Neuronal stem cell (in vitro differentiated cells): ENCODE results near the gene TMEM150C.

ENCODE experiments used
- DNase-seq: peaks from one replicate; pipeline ENCODE4 v3.0.0-alpha.2; 2013; ENCODE audit warnings: low spot score
- H2AFZ ChIP-seq: one replicate; pipeline ENCODE4 v1.6.1; 2013; ENCODE audit warnings: mild to moderate bottlenecking, low read length, inconsistent platforms
- H2AK5ac ChIP-seq: 2 replicates; pipeline ENCODE4 v1.6.1; 2013; ENCODE audit warnings: low read depth, mild to moderate bottlenecking, inconsistent platforms, low read length, moderate library complexity, mixed read lengths
- H2BK120ac ChIP-seq: 2 replicates; pipeline ENCODE4 v1.6.1; 2013; ENCODE audit warnings: low read depth, mild to moderate bottlenecking, inconsistent platforms, low read length, moderate library complexity, mixed read lengths
- H2BK12ac ChIP-seq: one replicate; pipeline ENCODE4 v1.6.1; 2013; ENCODE audit warnings: low read length, inconsistent platforms
- H2BK15ac ChIP-seq: 2 replicates; pipeline ENCODE4 v1.6.1; 2013; ENCODE audit warnings: mild to moderate bottlenecking, low read length, inconsistent platforms, mixed read lengths
- H2BK5ac ChIP-seq: one replicate; pipeline ENCODE4 v1.6.1; 2013; ENCODE audit warnings: inconsistent platforms, mild to moderate bottlenecking, low read length, moderate library complexity
- H3K14ac ChIP-seq: one replicate; pipeline ENCODE4 v1.6.1; 2013; ENCODE audit warnings: low read length, inconsistent platforms
- H3K18ac ChIP-seq: 2 replicates; pipeline ENCODE4 v1.6.1; 2013; ENCODE audit warnings: low read length, inconsistent platforms
- H3K23ac ChIP-seq: 2 replicates; pipeline ENCODE4 v1.6.1; 2013; ENCODE audit warnings: low read depth, mild to moderate bottlenecking, mixed read lengths, low read length, inconsistent platforms; ENCODE audit not compliant: poor library complexity
- H3K27ac ChIP-seq: replicated peaks from 3 replicates; pipeline ENCODE4 v1.5.1; 2013; ENCODE audit warnings: low read length, inconsistent platforms
- H3K27me3 ChIP-seq, 3 experiments: 2 replicates each; pipeline ENCODE4 v1.6.1; 2013; ENCODE audit warnings: low read length in 3 of 3, mild to moderate bottlenecking in 2 of 3, inconsistent platforms in 1 of 3, low read depth in 1 of 3, mixed read lengths in 1 of 3, moderate library complexity in 1 of 3; ENCODE audit not compliant: control insufficient read depth in 3 of 3, insufficient read depth in 3 of 3
- H3K36me3 ChIP-seq, 2 donors: replicated peaks in 1 of 2; 2 replicates each; pipeline ENCODE4 v1.6.1; 2013; ENCODE audit warnings: low read length in 2 of 2; ENCODE audit not compliant: control insufficient read depth in 2 of 2, insufficient read depth in 2 of 2
- H3K4ac ChIP-seq: 2 replicates; pipeline ENCODE4 v1.6.1; 2013; ENCODE audit warnings: inconsistent platforms, mild to moderate bottlenecking, low read length, moderate library complexity
- H3K4me1 ChIP-seq, 2 donors: 1 replicate in 1 of 2; 2 replicates in 1 of 2; pipeline ENCODE4 v1.6.1; 2013; ENCODE audit warnings: low read length in 2 of 2, low read depth in 1 of 2; ENCODE audit not compliant: control insufficient read depth in 2 of 2, insufficient read depth in 1 of 2
- H3K4me2 ChIP-seq: one replicate; pipeline ENCODE4 v1.6.1; 2013; ENCODE audit warnings: mild to moderate bottlenecking, low read length, inconsistent platforms; ENCODE audit not compliant: insufficient read depth, poor library complexity, severe bottlenecking
- H3K4me3 ChIP-seq, 2 donors: 2 replicates each; pipeline ENCODE4 v1.5.1; 2013; ENCODE audit warnings: low read length in 2 of 2, mild to moderate bottlenecking in 2 of 2, inconsistent platforms in 1 of 2, moderate library complexity in 1 of 2
- H3K79me1 ChIP-seq: one replicate; pipeline ENCODE4 v1.6.1; 2013; ENCODE audit warnings: low read depth, mild to moderate bottlenecking, inconsistent platforms, low read length, moderate library complexity
- H3K9ac ChIP-seq: one replicate; pipeline ENCODE4 v1.6.1; 2013; ENCODE audit warnings: mild to moderate bottlenecking, low read depth, low read length, inconsistent platforms; ENCODE audit not compliant: poor library complexity
- H3K9me3 ChIP-seq, 2 donors: replicated peaks in 1 of 2; 2 replicates each; pipeline versions ENCODE3 to v1.6.1; 2013; ENCODE audit warnings: low read length in 2 of 2, mild to moderate bottlenecking in 2 of 2, inconsistent platforms in 1 of 2, low read depth in 1 of 2, mixed read lengths in 1 of 2, moderate library complexity in 1 of 2; ENCODE audit not compliant: control insufficient read depth in 2 of 2, insufficient read depth in 1 of 2
- H4K8ac ChIP-seq: one replicate; pipeline ENCODE4 v1.6.1; 2013; ENCODE audit warnings: low read depth, mild to moderate bottlenecking, inconsistent platforms, low read length, moderate library complexity
- H4K91ac ChIP-seq: one replicate; pipeline ENCODE4 v1.6.1; 2013; ENCODE audit warnings: low read length, low read depth, mild to moderate bottlenecking, inconsistent platforms; ENCODE audit not compliant: poor library complexity
- WGBS, 2 donors: extraction: QIAGEN DNeasy Blood & Tissue Kit; methylation state at CpG; one replicate each; pipeline ENCODE4 v1.1.7; 2013; ENCODE audit warnings: missing lambda C conversion rate in 2 of 2, mixed read lengths in 1 of 2; ENCODE audit not compliant: insufficient read length in 2 of 2, insufficient replicate concordance in 1 of 2; ENCODE audit errors: extremely low coverage in 2 of 2; 5-methylcytosine and 5-hydroxymethylcytosine counted together

The TMEM150C gene

DNA sequence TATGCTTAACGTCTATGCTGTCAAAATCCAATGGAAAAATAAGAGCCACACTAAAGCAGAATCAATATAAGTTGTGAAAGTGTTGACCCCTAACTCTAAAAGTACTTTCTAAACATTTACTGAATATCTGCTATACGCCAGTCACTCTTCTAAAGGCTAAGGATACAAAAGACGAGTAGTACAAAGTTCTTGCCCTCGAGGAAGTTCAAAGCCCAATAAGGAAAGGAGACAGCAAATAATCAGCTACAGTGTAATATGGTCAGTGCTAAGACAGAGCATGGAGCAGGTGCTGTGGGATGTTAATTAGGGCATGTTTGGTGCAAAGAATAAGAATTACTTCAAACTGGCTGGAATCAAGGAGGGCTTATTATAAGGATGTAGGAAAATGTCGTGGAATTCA lies 31.6 kb upstream of the TMEM150C start:
- Histone ChIP-seq H3K18ac (no peak overlapping the region), H2AK5ac (no peak overlapping the region), H2BK15ac (no peak overlapping the region), H4K8ac (no peak overlapping the region), H4K91ac (no peak overlapping the region), H3K4me1 (no peaks in the 10 kb centered on the region), H3K79me1 (no peaks in the 10 kb centered on the region), H2BK12ac (no peak overlapping the region), H3K4me3 (no peak overlapping the region), H3K9me3 (no peaks in the 10 kb centered on the region), H3K27me3 (peaks cover 0 to 18% (median 0%) of the 10 kb centered on the region in 3 experiments), H3K27ac (no peak overlapping the region), H2BK5ac (no peak overlapping the region), H3K23ac (no peak overlapping the region), H3K36me3 (no peaks in the 10 kb centered on the region), H2AFZ (no peak overlapping the region), H3K4me2 (no peak overlapping the region), H2BK120ac (no peak overlapping the region), H3K9ac (no peak overlapping the region), H3K14ac (no peak overlapping the region), H3K4ac (no peak overlapping the region)
- no peak for DNase-seq
- WGBS, 2 donors = no CpG with 5 or more reads among the region's 5 CpGs

DNA sequence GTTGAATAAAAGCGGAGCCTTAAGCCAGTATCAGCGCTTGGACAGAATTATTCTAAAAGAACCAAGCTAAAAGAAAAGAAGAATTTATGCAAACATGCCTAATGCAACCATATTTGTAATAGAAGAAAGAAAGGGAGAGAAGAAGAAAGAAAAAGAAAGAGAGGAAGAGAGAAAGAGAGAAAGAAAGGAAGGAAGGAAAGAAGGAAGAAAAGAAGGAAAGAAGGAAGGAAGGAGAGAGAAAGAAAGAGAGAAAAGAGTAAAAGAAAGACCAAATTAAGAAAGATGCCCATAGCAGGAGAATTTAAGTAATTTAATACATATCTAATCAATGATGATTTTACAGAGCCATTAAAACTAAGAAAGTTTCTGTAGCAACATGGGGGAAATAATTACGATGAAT lies 30.9 kb upstream of the TMEM150C start:
- 100% methylated on average over 1 of the region's 3 CpGs; no CpG with 5 or more reads in 1 of the 2 donors for WGBS, 2 donors
- Histone ChIP-seq H4K91ac (no peak overlapping the region), H2BK5ac (no peak overlapping the region), H2AK5ac (no peak overlapping the region), H2AFZ (no peak overlapping the region), H3K36me3 (no peaks in the 10 kb centered on the region), H3K9ac (no peak overlapping the region), H3K27me3 (peaks cover 0 to 12% (median 0%) of the 10 kb centered on the region in 3 experiments), H3K27ac (no peak overlapping the region), H2BK120ac (no peak overlapping the region), H3K23ac (no peak overlapping the region), H2BK12ac (no peak overlapping the region), H3K14ac (no peak overlapping the region), H3K4ac (no peak overlapping the region), H4K8ac (no peak overlapping the region), H3K9me3 (no peaks in the 10 kb centered on the region), H2BK15ac (no peak overlapping the region), H3K4me1 (no peaks in the 10 kb centered on the region), H3K79me1 (no peaks in the 10 kb centered on the region), H3K18ac (no peak overlapping the region), H3K4me2 (no peak overlapping the region), H3K4me3 (no peak overlapping the region)
- no peak for DNase-seq

DNA sequence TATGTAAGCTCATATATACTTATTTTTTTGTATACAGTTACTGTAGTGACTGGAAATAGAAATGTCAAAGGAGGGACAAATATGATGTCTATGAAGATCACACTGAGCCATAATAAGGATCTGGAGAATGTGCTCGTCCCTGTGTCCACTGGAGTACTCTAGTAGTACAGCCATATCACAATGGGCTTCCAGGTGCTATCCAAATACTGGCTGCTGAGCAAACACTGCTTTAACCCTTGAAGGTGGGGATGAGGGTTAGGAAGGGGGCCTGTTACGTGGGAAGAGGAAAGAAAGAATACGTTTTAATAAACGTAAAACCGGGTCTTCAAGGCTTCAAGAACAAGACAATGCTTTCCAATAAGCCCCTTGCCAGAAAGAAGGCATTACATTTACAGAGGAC lies 29.8 kb upstream of the TMEM150C start:
- Histone ChIP-seq H3K4me3 (no peak overlapping the region), H3K4me2 (no peak overlapping the region), H4K8ac (no peak overlapping the region)

DNA sequence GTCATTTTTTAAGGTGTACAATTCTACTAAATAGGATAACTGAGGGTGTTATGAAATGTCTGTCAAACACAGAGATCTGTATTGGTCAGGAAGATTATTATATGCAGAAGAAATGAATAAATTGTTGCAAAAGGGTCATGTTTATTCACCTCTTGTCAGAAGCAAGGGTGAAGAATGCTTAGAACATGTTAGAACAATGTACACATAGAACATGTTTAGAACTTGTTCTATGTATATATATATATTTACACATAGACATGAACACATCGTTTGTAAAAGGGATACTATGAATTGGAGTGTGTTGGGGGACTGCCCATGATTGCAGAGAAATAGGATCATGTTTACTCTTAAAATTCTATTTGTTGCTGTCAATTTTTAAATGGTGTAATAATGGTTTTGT lies 28.0 kb upstream of the TMEM150C start:
- Histone ChIP-seq H3K27me3 (peaks cover 0 to 3% (median 0%) of the 10 kb centered on the region in 3 experiments), H3K27ac (no peak overlapping the region), H2AFZ (no peak overlapping the region), H3K18ac (no peak overlapping the region), H2BK120ac (no peak overlapping the region), H2BK15ac (no peak overlapping the region), H3K23ac (no peak overlapping the region), H3K4ac (no peak overlapping the region), H3K4me1 (peaks cover 5 to 7% of the 10 kb centered on the region in 2 donors), H2AK5ac (no peak overlapping the region), H3K4me3 (no peak overlapping the region), H4K91ac (no peak overlapping the region), H3K4me2 (no peak overlapping the region), H3K14ac (no peak overlapping the region), H3K79me1 (no peaks in the 10 kb centered on the region), H3K36me3 (no peaks in the 10 kb centered on the region), H2BK5ac (no peak overlapping the region), H4K8ac (no peak overlapping the region), H3K9me3 (no peaks in the 10 kb centered on the region), H2BK12ac (no peak overlapping the region), H3K9ac (no peak overlapping the region)
- no peak for DNase-seq
- WGBS, 2 donors = no CpG with 5 or more reads among the region's 1 CpG

More for the DNA sequence above, 29.8 kb upstream of the TMEM150C start:
- Histone ChIP-seq H2AK5ac (no peak overlapping the region), H3K14ac (no peak overlapping the region), H2BK12ac (no peak overlapping the region), H3K9me3 (no peaks in the 10 kb centered on the region), H3K9ac (no peak overlapping the region), H3K27ac (no peak overlapping the region), H4K91ac (no peak overlapping the region), H3K27me3 (peaks cover 0 to 6% (median 0%) of the 10 kb centered on the region in 3 experiments), H3K23ac (no peak overlapping the region), H2BK120ac (no peak overlapping the region), H3K18ac (no peak overlapping the region), H2BK15ac (no peak overlapping the region), H2BK5ac (no peak overlapping the region), H2AFZ (no peak overlapping the region), H3K4ac (no peak overlapping the region), H3K4me1 (no peaks in the 10 kb centered on the region), H3K79me1 (no peaks in the 10 kb centered on the region), H3K36me3 (no peaks in the 10 kb centered on the region)
- no peak for DNase-seq
- no CpG with 5 or more reads among the region's 5 CpGs for WGBS, 2 donors
